ENCODE results near the gene C11orf98. TPM values are rescaled to one million over a fixed set of nuclear protein-coding genes. Genes with fewer than 3 reads are reported as not detected.
A peak's percentile ranks its signal among the peaks of the same experiment; 100 is the strongest.

Gene C11orf98
- total RNA-seq, 1 experiment from 2014 or later: 141 TPM

GRCh38 chr11:62688491-62688890, 23.5 kb upstream of the C11orf98 start:
- no TSS peak for BruUV-seq (replicated peaks)
- H3K27me3 ChIP-seq (replicated peaks; ENCODE audit: insufficient read depth, low read depth, low read length, poor library complexity): no peaks in the 10 kb centered on the region
- peaks cover 31% of the 10 kb centered on the region for H3K36me3 ChIP-seq (ENCODE audit: insufficient read depth, low read length, poor library complexity, severe bottlenecking)
- no peak for TF ChIP-seq EZH2 (IDR thresholded peaks at IDR 0.05; ENCODE audit: borderline replicate concordance, low read depth, low read length, poor library complexity, severe bottlenecking)
- no peak for TF ChIP-seq CTCF (conservative IDR thresholded peaks at IDR 0.05; ENCODE audit: low read depth, low read length)
- H3K27ac ChIP-seq (ENCODE audit: low read depth, low read length, poor library complexity, severe bottlenecking): peak overlapping the region; percentile 42
- CTCF ChIA-PET: no interaction called here
- peaks cover 12% of the 10 kb centered on the region for H3K4me1 ChIP-seq (ENCODE audit: insufficient read depth, low read length, poor library complexity, severe bottlenecking)
- intact Hi-C loops (cut with micrococcal nuclease; ENCODE audit: unreplicated experiment): no loop called here
- no peak overlapping the region for H3K4me3 ChIP-seq (ENCODE audit: low read depth, low read length, poor library complexity, severe bottlenecking)
- no peaks in the 10 kb centered on the region for H3K9me3 ChIP-seq (ENCODE audit: low read depth, low read length, poor library complexity, severe bottlenecking)
- POLR2A ChIA-PET (ENCODE audit: low non-redundant PET): no interaction called here
- DNase-seq (ENCODE audit: low spot score): no peak

GRCh38 chr11:62687508-62688396, 22.7 kb upstream of the C11orf98 start:
- ChIA-PET POLR2A (ENCODE audit: low non-redundant PET) (no interaction called here), CTCF (interaction anchor here (0.6 kb wide), 1 partner anchor 8 kb away, joined by 9 read pairs; no protein-coding TSS in a partner anchor)
- Histone ChIP-seq H3K4me3 (ENCODE audit: low read depth, low read length, poor library complexity, severe bottlenecking) (no peak overlapping the region), H3K9me3 (ENCODE audit: low read depth, low read length, poor library complexity, severe bottlenecking) (no peaks in the 10 kb centered on the region), H3K4me1 (ENCODE audit: insufficient read depth, low read length, poor library complexity, severe bottlenecking) (peaks cover 12% of the 10 kb centered on the region), H3K27ac (ENCODE audit: low read depth, low read length, poor library complexity, severe bottlenecking) (peak overlapping the region; percentile 42), H3K27me3 (replicated peaks; ENCODE audit: insufficient read depth, low read depth, low read length, poor library complexity) (no peaks in the 10 kb centered on the region), H3K36me3 (ENCODE audit: insufficient read depth, low read length, poor library complexity, severe bottlenecking) (peaks cover 24% of the 10 kb centered on the region)
- intact Hi-C loops (cut with micrococcal nuclease; ENCODE audit: unreplicated experiment): no loop called here
- BruUV-seq (replicated peaks): no TSS peak
- TF ChIP-seq CTCF (conservative IDR thresholded peaks at IDR 0.05; ENCODE audit: low read depth, low read length) (no peak), EZH2 (IDR thresholded peaks at IDR 0.05; ENCODE audit: borderline replicate concordance, low read depth, low read length, poor library complexity, severe bottlenecking) (no peak)
- no peak for DNase-seq (ENCODE audit: low spot score)

GRCh38 chr11:62682518-62682917, 17.5 kb upstream of the C11orf98 start:
- POLR2A ChIA-PET (ENCODE audit: low non-redundant PET): no interaction called here
- DNase-seq (ENCODE audit: low spot score): no peak
- intact Hi-C loops (cut with micrococcal nuclease; ENCODE audit: unreplicated experiment): no loop called here
- Histone ChIP-seq H3K4me1 (ENCODE audit: insufficient read depth, low read length, poor library complexity, severe bottlenecking) (peaks cover 15% of the 10 kb centered on the region), H3K27me3 (replicated peaks; ENCODE audit: insufficient read depth, low read depth, low read length, poor library complexity) (no peaks in the 10 kb centered on the region), H3K9me3 (ENCODE audit: low read depth, low read length, poor library complexity, severe bottlenecking) (no peaks in the 10 kb centered on the region), H3K4me3 (ENCODE audit: low read depth, low read length, poor library complexity, severe bottlenecking) (no peak overlapping the region), H3K36me3 (ENCODE audit: insufficient read depth, low read length, poor library complexity, severe bottlenecking) (peaks cover 2% of the 10 kb centered on the region), H3K27ac (ENCODE audit: low read depth, low read length, poor library complexity, severe bottlenecking) (no peak overlapping the region)
- BruUV-seq (replicated peaks): no TSS peak
- no peak for TF ChIP-seq EZH2 (IDR thresholded peaks at IDR 0.05; ENCODE audit: borderline replicate concordance, low read depth, low read length, poor library complexity, severe bottlenecking)
- TF ChIP-seq CTCF (conservative IDR thresholded peaks at IDR 0.05; ENCODE audit: low read depth, low read length): no peak
- CTCF ChIA-PET: interaction anchor here (0.6 kb wide), 1 partner anchor 258 kb away, joined by 6 read pairs; no protein-coding TSS in a partner anchor
